Kidney (tissue), 14 donors: Measurements from ENCODE around the gene FBXL16. TPM values are rescaled to one million over a fixed set of nuclear protein-coding genes. Genes with fewer than 3 reads are reported as not detected.

Source experiments
- DNase-seq, 5 donors: peaks; one replicate each; pipeline ENCODE4 v3.0.0-alpha.2; 2013 to 2020
- FAIRE-seq: peaks from 2 replicates; lab custom pipeline; 2012; peaks lifted over from hg19 to GRCh38; lab: Jason Lieb, UNC
- H3K27ac ChIP-seq, 2 donors: one replicate each; pipeline ENCODE4 v1.7.0; 2013; ENCODE audit warnings: low read depth in 2 of 2, low read length in 2 of 2, inconsistent platforms in 1 of 2
- H3K27me3 ChIP-seq: one replicate; pipeline ENCODE4 v1.7.1; 2013; ENCODE audit warnings: low read length, inconsistent platforms; ENCODE audit not compliant: control insufficient read depth, insufficient read depth
- H3K36me3 ChIP-seq, 3 donors: one replicate each; pipeline versions ENCODE4 v1.7.0 to v1.7.1; 2013; ENCODE audit warnings: low read length in 3 of 3, control low read depth in 1 of 3, inconsistent platforms in 1 of 3; ENCODE audit not compliant: insufficient read depth in 3 of 3, control insufficient read depth in 2 of 3
- H3K4me1 ChIP-seq, 3 donors: one replicate each; pipeline versions ENCODE4 v1.7.0 to v1.7.1; 2013; ENCODE audit warnings: low read length in 3 of 3, inconsistent platforms in 1 of 3, low read depth in 1 of 3; ENCODE audit not compliant: control insufficient read depth in 2 of 3, insufficient read depth in 2 of 3
- H3K4me3 ChIP-seq, 3 donors: one replicate each; pipeline versions ENCODE4 v1.7.0 to v1.8.1; 2013; ENCODE audit warnings: low read length in 3 of 3, control low read depth in 1 of 3, inconsistent platforms in 1 of 3
- H3K9ac ChIP-seq, 3 donors: one replicate each; pipeline versions ENCODE4 v1.7.0 to v1.7.1; 2013; ENCODE audit warnings: low read length in 3 of 3, control low read depth in 1 of 3, inconsistent platforms in 1 of 3
- H3K9me3 ChIP-seq, 3 donors: one replicate each; pipeline versions ENCODE4 v1.7.0 to v1.7.1; 2013; ENCODE audit warnings: low read length in 3 of 3, control low read depth in 1 of 3, inconsistent platforms in 1 of 3; ENCODE audit not compliant: control insufficient read depth in 2 of 3, insufficient read depth in 1 of 3
- CTCF ChIP-seq: IDR thresholded peaks from 3 replicates; pipeline ENCODE4 v1.5.1; 2012; ENCODE audit warnings: mild to moderate bottlenecking, moderate library complexity, borderline replicate concordance; ENCODE audit not compliant: insufficient read depth; ENCODE audit errors: extremely low read depth
- intact Hi-C: fragments of 100-400 bp; cut with DNase I; formaldehyde crosslinking; loops from one replicate; pipeline ENCODE4 v1.11.1; 2022
- polyA plus RNA-seq: library from polyadenylated mRNA; stranded (reverse); fragments of 350-450 nt; fragmentation: Illumina TruSeq; extraction: RNeasy Lipid Tissue Mini Kit (QIAGEN cat#74804); gene quantifications from one replicate; pipeline ENCODE4 v1.2.3, GENCODE V29; 2014; ENCODE audit warnings: low read depth, low replicate concordance; ENCODE audit not compliant: insufficient read depth
- total RNA-seq: library from RNA; stranded (reverse); fragmentation: NEBNext Ultra II Directional; extraction: Animal tissue kit (Norgen Biotek cat#: 25700); gene quantifications from one replicate; pipeline ENCODE4 v1.2.1, GENCODE V29; 2021
- donor health status: control.
- donor health status: control.
- donor health status: control.
- donor health status: control.
- donor health status: control.
- donor health status: DM: yes; HTN: yes; CAD: no.
- donor health status: Normal renal cell carcinoma (clear cell type).

The FBXL16 gene
- total and polyA plus RNA-seq, 2 donors from 2014 or later, result 12.0 to 44.9 TPM

- Histone ChIP-seq H3K4me3 (no peak overlapping the region), H3K36me3 (no peaks in the 10 kb centered on the region), H3K27ac (no peak overlapping the region), H3K9ac (no peak overlapping the region), H3K9me3 (no peaks in the 10 kb centered on the region), H3K4me1 (peaks cover 0 to 16% (median 0%) of the 10 kb centered on the region in 3 donors), H3K27me3 (no peaks in the 10 kb centered on the region)
- no peak for DNase-seq
- TF ChIP-seq CTCF, result no peak
- FAIRE-seq, result no peak
- intact Hi-C loops, result no loop called here
Observed at GRCh38 chr16:726188-726437, 20.5 kb upstream of the FBXL16 start.

DNA sequence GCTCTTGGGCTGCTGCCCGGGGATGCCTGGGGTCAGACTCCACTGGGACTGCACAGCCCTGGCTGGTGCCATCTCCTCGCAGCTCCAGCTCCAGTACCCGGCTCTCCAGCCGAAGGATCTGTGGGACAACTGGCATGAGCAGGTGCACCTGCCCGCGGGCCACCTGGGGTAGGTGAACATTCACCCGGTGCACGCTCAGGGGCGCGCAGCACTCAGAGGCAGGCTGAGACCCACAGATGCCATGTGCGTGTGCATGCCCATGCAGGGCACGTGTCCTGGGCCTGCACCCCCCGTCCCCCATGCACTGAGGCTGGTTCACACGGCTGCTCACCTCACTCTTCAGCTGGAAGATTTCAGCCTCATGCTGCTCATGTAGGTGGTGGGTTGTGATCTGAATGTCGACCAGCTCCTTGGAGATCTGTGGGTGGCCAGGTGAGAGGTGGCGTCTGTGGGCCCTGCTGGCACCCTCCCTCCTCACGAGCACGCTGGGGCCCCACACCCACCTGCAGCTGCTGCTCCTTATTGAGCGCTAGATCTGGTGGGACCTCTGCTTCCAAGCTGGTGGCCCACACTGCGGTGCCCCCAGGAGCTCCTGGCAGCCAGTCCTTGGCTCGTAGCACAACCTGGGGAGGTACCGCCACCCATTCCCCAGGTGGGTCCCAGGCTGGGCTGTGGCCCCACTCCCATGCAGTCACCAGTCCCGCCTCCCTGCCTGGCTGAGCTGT lies 20.0 kb upstream of the FBXL16 start:
- TF ChIP-seq CTCF, result no peak
- Histone ChIP-seq H3K9ac (no peak overlapping the region), H3K27ac (no peak overlapping the region), H3K27me3 (no peaks in the 10 kb centered on the region), H3K36me3 (no peaks in the 10 kb centered on the region), H3K4me1 (peaks cover 0 to 17% (median 0%) of the 10 kb centered on the region in 3 donors), H3K4me3 (no peak overlapping the region), H3K9me3 (no peaks in the 10 kb centered on the region)
- no peak for FAIRE-seq
- intact Hi-C loops, result no loop called here
- DNase-seq, result no peak

GRCh38 chr16:725041-725376 lies 19.4 kb upstream of the FBXL16 start:
- peaks cover 0 to 23% (median 2%) of the 10 kb centered on the region in 3 donors for H3K4me1 ChIP-seq
- no peak for DNase-seq
- no peak overlapping the region for H3K27ac ChIP-seq
- intact Hi-C loops, result no loop called here
- H3K4me3 ChIP-seq, result no peak overlapping the region
- no peak for TF ChIP-seq CTCF
- no peaks in the 10 kb centered on the region for H3K27me3 ChIP-seq
- no peaks in the 10 kb centered on the region for H3K9me3 ChIP-seq
- H3K36me3 ChIP-seq, result no peaks in the 10 kb centered on the region
- FAIRE-seq, result no peak
- no peak overlapping the region for H3K9ac ChIP-seq
